Pancreas (tissue), 10 donors: ENCODE results near the gene AMBP. TPM values are rescaled to one million over a fixed set of nuclear protein-coding genes. Genes with fewer than 3 reads are reported as not detected.
A peak's percentile ranks its signal among the peaks of the same experiment; 100 is the strongest.

Experiments
- ATAC-seq, 4 donors: fragments of 200-7000 bp; cut with Tn5 transposase; one replicate each; pipeline versions ENCODE4 v1.8.0 to v1.9.1; 2020; ENCODE audit warnings: mild to moderate bottlenecking in 4 of 4, moderate library complexity in 4 of 4
- DNase-seq, 6 donors: peaks; one replicate each; pipeline ENCODE4 v3.0.0-alpha.2; 2020
- FAIRE-seq: peaks from 2 replicates; lab custom pipeline; 2012; peaks lifted over from hg19 to GRCh38; lab: Jason Lieb, UNC
- H3K27ac ChIP-seq, 4 donors: fragments of 200-600 bp; sonication (generic); 1 replicate in 3 of 4; 2 replicates in 1 of 4; pipeline versions ENCODE4 v1.5.0 to v1.8.0; 2020
- H3K27me3 ChIP-seq, 4 donors: fragments of 200-600 bp; one replicate each; pipeline ENCODE4 v1.8.0; 2021
- H3K36me3 ChIP-seq, 3 donors: fragments of 200-600 bp; sonication (generic) in 1 of 3; one replicate each; pipeline versions ENCODE4 v1.5.0 to v1.8.0; 2020 to 2021
- H3K4me1 ChIP-seq, 3 donors: fragments of 200-600 bp; one replicate each; pipeline ENCODE4 v1.8.0; 2021
- H3K4me3 ChIP-seq, 4 donors: fragments of 200-600 bp; sonication (generic) in 2 of 4; one replicate each; pipeline versions ENCODE4 v1.5.0 to v1.8.0; 2020 to 2021
- H3K9me3 ChIP-seq, 4 donors: fragments of 200-600 bp; one replicate each; pipeline ENCODE4 v1.8.0; 2021
- WGBS, 2 donors: extraction: QIAGEN DNeasy Blood & Tissue Kit; methylation state at CpG; one replicate each; pipeline ENCODE4 v1.1.7; 2013; 5-methylcytosine and 5-hydroxymethylcytosine counted together
- intact Hi-C, 3 donors: fragments of 100-400 bp; cut with DNase I; formaldehyde crosslinking; loops; one replicate each; pipeline versions ENCODE4 v1.11.1 to v1.14.2; 2022
- polyA plus RNA-seq, 2 donors: library from polyadenylated mRNA; stranded (reverse); fragments of 200-250 nt; gene quantifications; one replicate each; pipeline ENCODE4 v1.2.3, GENCODE V29; 2013
- total RNA-seq, 6 donors: library from RNA; stranded (reverse); fragmentation: NEBNext Ultra II Directional in 4 of 6; extraction: Animal tissue kit (Norgen Biotek cat#: 25700) in 4 of 6; gene quantifications; one replicate each; pipeline versions ENCODE4 v1.2.1 to v1.2.4, GENCODE V29; 2021 to 2023
- TF ChIP-seq, protein P1 (sequence below), 4 donors: fragments of 200-600 bp; sonication (generic) in 3 of 4; IDR thresholded peaks; one replicate each; pipeline versions ENCODE4 v1.5.0 to v1.8.0; 2021; ENCODE audit warnings: antibody characterized with exemption in 4 of 4
- donor health status: healthy with polysubstance abuse.
- donor health status: DM: no; HTN: no; CAD: no; lungs with moderate emphysema.
- donor health status: DM: no; HTN: no; CAD: no.
- donor health status: control.
- donor health status: control.
- donor health status: Bipolar disorder and iron deficiency.
- donor health status: DM: yes; HTN: yes; CAD: no.
- donor health status: DM: no; HTN: no; CAD: no.
- donor health status: DM: no; HTN: no; CAD: no.
- donor health status: DM: yes; HTN: yes; CAD: no.

The AMBP gene
- total and polyA plus RNA-seq, 8 donors = 62.7 to 370 (median 102) TPM

DNA sequence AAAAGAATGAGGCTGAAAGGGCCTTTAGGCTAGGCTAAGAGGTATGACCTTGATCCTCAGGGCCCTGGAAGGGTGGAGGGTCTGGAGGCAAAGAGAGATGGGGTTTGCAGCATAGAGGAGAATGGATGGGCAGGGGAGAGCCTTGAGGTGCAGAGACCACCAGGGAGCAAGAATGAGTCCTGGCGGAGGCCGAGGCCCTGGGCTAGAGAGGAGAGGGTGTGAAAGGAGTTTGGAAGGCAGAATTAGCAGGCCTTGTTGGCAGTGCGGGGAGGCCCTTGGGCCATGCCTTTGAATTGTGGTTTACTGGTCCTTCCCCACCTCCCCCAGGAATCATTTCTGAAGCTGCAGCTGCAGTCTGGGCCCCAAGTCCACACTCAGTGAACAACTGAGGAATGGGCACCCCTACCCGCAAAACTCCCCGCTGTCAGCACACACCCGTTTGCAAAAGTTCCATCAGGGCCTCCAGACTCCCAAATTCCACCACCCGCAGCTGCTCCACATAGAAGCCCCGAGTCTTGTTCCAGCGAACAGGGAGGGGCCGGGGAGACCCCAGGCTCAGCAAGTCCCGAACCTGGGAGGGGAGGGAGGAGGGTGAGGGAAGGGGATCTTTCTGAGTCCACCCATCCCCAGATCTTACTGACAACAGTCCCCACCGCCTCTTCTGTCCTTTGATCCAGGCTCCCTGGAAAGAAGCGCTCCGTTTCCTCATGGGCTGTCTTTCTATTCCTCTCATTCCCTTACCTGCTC lies 18.9 kb upstream of the AMBP start:
- peak overlapping the region in 3 of 4 donors; percentile 37 to 68 (median 48) for H3K4me3 ChIP-seq

DNA sequence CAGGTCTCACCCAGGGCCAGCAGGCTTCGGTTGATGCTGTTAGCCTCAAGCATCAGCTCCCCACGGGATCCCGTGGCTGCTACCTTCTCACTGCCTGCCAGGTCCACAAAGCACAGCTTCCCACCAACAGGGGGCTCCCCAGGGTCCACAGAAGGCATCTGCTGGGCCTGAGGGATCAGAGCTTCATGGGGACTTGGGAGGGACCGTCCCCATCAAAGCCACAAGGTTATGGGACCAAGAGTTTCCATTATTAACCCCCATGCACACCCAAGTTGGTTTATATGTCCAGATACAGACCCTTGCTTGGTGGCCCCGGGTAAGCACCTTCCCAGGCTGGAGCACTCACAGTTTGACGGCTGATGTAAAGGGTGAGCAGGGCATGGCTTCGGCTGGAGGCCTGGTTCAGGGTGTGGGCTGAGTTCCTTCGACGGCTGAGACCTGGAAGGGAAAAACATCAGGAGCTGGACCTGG lies 18.0 kb upstream of the AMBP start:
- no peak for ATAC-seq
- Histone ChIP-seq H3K36me3 (peaks cover 0 to 37% (median 7%) of the 10 kb centered on the region in 3 donors), H3K27ac (no peak overlapping the region), H3K4me1 (peaks cover 0 to 10% (median 9%) of the 10 kb centered on the region in 3 donors), H3K27me3 (no peaks in the 10 kb centered on the region), H3K4me3 (peak overlapping the region in 1 of 4 donors; percentile 68), H3K9me3 (no peaks in the 10 kb centered on the region)
- TF ChIP-seq, protein P1, sequence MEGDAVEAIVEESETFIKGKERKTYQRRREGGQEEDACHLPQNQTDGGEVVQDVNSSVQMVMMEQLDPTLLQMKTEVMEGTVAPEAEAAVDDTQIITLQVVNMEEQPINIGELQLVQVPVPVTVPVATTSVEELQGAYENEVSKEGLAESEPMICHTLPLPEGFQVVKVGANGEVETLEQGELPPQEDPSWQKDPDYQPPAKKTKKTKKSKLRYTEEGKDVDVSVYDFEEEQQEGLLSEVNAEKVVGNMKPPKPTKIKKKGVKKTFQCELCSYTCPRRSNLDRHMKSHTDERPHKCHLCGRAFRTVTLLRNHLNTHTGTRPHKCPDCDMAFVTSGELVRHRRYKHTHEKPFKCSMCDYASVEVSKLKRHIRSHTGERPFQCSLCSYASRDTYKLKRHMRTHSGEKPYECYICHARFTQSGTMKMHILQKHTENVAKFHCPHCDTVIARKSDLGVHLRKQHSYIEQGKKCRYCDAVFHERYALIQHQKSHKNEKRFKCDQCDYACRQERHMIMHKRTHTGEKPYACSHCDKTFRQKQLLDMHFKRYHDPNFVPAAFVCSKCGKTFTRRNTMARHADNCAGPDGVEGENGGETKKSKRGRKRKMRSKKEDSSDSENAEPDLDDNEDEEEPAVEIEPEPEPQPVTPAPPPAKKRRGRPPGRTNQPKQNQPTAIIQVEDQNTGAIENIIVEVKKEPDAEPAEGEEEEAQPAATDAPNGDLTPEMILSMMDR (IDR thresholded peaks at IDR 0.05) = no peak
- DNase-seq = peak in 1 of 6 donors; percentile 1
- 64 to 66% methylated on average over 9 of the region's 9 CpGs for WGBS, 2 donors
- no peak for FAIRE-seq
- intact Hi-C loops = no loop called here

More for the DNA sequence above, 18.9 kb upstream of the AMBP start:
- peak overlapping the region in 1 of 4 donors; percentile 8 for H3K27ac ChIP-seq
- no peaks in the 10 kb centered on the region for H3K9me3 ChIP-seq
- no peaks in the 10 kb centered on the region for H3K27me3 ChIP-seq
- peaks cover 0 to 10% (median 9%) of the 10 kb centered on the region in 3 donors for H3K4me1 ChIP-seq
- 57 to 70% methylated on average over 14 of the region's 14 CpGs for WGBS, 2 donors
- TF ChIP-seq, protein P1 (IDR thresholded peaks at IDR 0.05) = no peak
- FAIRE-seq = no peak
- no peak for ATAC-seq
- DNase-seq = peak in 1 of 6 donors; percentile 4
- intact Hi-C loops = no loop called here
- peaks cover 0 to 37% (median 7%) of the 10 kb centered on the region in 3 donors for H3K36me3 ChIP-seq

DNA sequence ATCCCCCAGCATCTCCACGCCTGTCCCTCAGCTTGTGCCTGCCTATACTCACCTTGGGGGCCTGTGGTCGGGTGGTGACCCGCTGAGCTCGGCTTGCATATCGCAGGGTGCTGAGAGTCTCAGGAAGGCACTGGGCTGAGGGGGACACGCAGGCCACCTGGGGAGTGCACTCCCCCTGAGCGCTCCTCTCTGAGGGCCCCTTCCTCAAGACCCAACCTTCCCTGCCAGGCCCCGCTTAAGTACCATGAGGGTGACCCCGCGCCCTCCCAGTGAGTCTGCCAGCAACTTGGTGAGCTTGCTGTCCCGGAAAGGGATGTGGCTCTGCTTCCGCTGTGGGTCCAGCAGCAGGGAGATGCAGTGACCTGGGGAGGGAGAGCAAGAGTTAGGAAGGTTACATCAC lies 16.9 kb upstream of the AMBP start:
- H3K27ac ChIP-seq = no peak overlapping the region
- no peaks in the 10 kb centered on the region for H3K9me3 ChIP-seq
- DNase-seq (peak in 1 of 6 donors; percentile 1), FAIRE-seq (no peak), ATAC-seq (no peak)
- intact Hi-C loops = no loop called here
- peaks cover 0 to 4% (median under 1%) of the 10 kb centered on the region in 3 donors for H3K4me1 ChIP-seq
- TF ChIP-seq, protein P1 (IDR thresholded peaks at IDR 0.05) = no peak
- no peaks in the 10 kb centered on the region for H3K27me3 ChIP-seq
- H3K36me3 ChIP-seq = peaks cover 0 to 37% (median 7%) of the 10 kb centered on the region in 3 donors
- 94 to 95% methylated on average over 12 of the region's 12 CpGs for WGBS, 2 donors
- no peak overlapping the region for H3K4me3 ChIP-seq

DNA sequence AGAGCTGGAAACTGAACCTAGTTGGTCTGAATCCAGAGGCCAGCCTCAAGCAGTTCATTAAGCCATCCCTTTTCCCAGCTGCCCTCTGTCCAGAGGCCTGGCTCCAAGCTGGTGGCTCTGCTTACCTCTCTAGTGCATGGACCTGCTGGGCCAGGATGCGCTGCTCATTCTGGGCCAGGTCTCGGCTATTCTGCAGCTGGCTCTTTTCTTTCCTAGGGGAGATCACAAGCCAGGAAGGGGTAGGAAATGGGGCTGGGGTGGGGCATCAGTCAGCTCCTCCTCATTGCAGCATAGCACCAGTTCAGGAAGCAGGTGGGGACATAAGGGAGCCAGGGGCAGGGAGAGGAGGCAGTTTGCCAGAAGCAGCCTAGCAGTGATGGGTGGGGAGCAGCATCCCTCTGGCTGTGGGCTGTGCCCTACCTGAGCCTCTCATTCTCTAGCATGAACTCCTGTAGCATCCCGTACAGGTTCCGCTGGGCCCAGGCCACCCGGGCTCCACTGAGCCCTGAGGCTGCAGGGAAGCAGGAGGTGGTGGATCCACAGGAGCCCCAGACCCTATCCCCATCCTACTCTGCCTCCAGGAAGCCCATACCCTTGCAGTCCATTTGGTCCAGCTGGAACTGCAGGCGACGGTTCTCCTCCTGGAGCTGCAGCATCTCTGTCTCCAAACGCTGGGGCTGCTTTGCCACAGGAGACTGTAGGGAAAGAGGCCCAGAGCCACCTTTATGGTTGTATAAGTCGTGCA lies 15.8 kb upstream of the AMBP start:
- Histone ChIP-seq H3K9me3 (no peaks in the 10 kb centered on the region), H3K27ac (no peak overlapping the region), H3K4me1 (no peaks in the 10 kb centered on the region), H3K27me3 (no peaks in the 10 kb centered on the region), H3K4me3 (no peak overlapping the region), H3K36me3 (peaks cover 0 to 37% (median 7%) of the 10 kb centered on the region in 3 donors)
- FAIRE-seq (no peak), ATAC-seq (no peak), DNase-seq (peak in 1 of 6 donors; percentile 1)
- whole genome bisulfite sequencing, 2 donors = 87 to 91% methylated on average over 9 of the region's 9 CpGs
- intact Hi-C loops = no loop called here
- TF ChIP-seq, protein P1 (IDR thresholded peaks at IDR 0.05) = no peak
